KMS-11 (cell line): ENCODE data around the gene CCT7.

ENCODE experiments used
- H2AFZ ChIP-seq: fragments of 200-600 bp; sonication (generic); 2 replicates; pipeline ENCODE4 v1.6.1; 2016; ENCODE audit warnings: antibody characterized with exemption, mixed run types, low read depth
- H3K27ac ChIP-seq: fragments of 200-600 bp; sonication (generic); 2 replicates; pipeline ENCODE4 v1.6.1; 2016; ENCODE audit warnings: mild to moderate bottlenecking, mixed run types
- H3K27me3 ChIP-seq: fragments of 200-600 bp; sonication (generic); 2 replicates; pipeline ENCODE4 v1.6.1; 2017; ENCODE audit warnings: mild to moderate bottlenecking, low read depth, mixed run types, moderate library complexity; ENCODE audit not compliant: insufficient read depth
- H3K36me3 ChIP-seq: fragments of 200-600 bp; sonication (generic); 2 replicates; pipeline ENCODE4 v1.6.1; 2017; ENCODE audit warnings: mild to moderate bottlenecking, mixed run types; ENCODE audit not compliant: insufficient read depth
- H3K4me1 ChIP-seq: fragments of 200-600 bp; sonication (generic); 2 replicates; pipeline ENCODE4 v1.6.1; 2016; ENCODE audit warnings: mild to moderate bottlenecking, low read depth, mixed run types; ENCODE audit not compliant: poor library complexity, severe bottlenecking
- H3K4me2 ChIP-seq: fragments of 200-600 bp; sonication (generic); 2 replicates; pipeline ENCODE4 v1.7.0; 2016; ENCODE audit warnings: mild to moderate bottlenecking, mixed run types
- H3K4me3 ChIP-seq: fragments of 200-600 bp; sonication (generic); IDR thresholded peaks from 2 replicates; pipeline ENCODE4 v1.6.1; 2017; ENCODE audit warnings: low read depth, low read length, mixed read lengths; ENCODE audit not compliant: insufficient read depth
- H3K79me2 ChIP-seq: fragments of 200-600 bp; sonication (generic); 2 replicates; pipeline ENCODE4 v1.6.1; 2016; ENCODE audit warnings: low read depth, mixed run types; ENCODE audit not compliant: insufficient read depth
- H3K9ac ChIP-seq: fragments of 200-600 bp; sonication (generic); 2 replicates; pipeline ENCODE4 v1.6.1; 2016; ENCODE audit warnings: mild to moderate bottlenecking, mixed run types
- H4K20me1 ChIP-seq: fragments of 200-600 bp; sonication (generic); 2 replicates; pipeline ENCODE4 v1.6.1; 2016; ENCODE audit warnings: mild to moderate bottlenecking, mixed run types; ENCODE audit not compliant: insufficient read depth
- TF ChIP-seq, protein P1 (sequence below): fragments of 200-600 bp; sonication (generic); conservative IDR thresholded peaks from 2 replicates; pipeline ENCODE4 v1.6.1; 2017; ENCODE audit warnings: low read depth, mild to moderate bottlenecking, antibody characterized with exemption, low read length, moderate library complexity, mixed read lengths

CCT7 gene

DNA sequence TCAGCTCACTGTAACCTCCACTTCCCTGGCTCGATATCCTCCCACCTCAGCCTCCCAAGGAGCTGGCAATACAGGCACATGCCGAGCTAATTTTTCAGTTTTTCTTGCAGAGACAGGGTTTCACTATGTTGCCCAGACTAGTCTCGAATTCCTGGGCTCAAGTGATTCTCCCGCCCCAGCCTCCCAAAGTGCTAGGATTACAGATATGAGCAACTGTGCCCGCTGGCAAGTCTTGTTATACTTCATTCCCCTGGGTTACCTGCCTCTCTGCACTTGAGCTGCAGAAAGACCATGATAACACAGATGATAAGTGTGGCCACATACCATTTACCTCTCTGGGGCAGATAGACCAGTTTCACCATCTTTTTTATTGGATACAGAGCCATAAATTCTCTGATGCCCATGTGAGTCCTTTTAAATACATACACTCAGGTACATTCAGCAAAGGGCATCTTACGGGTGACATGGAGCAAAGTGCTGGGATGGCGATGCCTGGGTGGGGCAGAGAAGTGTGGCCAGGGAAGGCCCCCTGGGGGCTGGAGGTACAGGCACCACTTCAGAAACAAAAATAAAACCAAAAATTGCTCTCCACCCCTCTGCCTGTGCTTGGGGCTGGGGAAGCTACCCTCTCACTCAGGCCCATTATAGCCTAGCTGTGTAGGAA, 20.4 kb downstream of the CCT7 start:
- TF ChIP-seq, protein P1, sequence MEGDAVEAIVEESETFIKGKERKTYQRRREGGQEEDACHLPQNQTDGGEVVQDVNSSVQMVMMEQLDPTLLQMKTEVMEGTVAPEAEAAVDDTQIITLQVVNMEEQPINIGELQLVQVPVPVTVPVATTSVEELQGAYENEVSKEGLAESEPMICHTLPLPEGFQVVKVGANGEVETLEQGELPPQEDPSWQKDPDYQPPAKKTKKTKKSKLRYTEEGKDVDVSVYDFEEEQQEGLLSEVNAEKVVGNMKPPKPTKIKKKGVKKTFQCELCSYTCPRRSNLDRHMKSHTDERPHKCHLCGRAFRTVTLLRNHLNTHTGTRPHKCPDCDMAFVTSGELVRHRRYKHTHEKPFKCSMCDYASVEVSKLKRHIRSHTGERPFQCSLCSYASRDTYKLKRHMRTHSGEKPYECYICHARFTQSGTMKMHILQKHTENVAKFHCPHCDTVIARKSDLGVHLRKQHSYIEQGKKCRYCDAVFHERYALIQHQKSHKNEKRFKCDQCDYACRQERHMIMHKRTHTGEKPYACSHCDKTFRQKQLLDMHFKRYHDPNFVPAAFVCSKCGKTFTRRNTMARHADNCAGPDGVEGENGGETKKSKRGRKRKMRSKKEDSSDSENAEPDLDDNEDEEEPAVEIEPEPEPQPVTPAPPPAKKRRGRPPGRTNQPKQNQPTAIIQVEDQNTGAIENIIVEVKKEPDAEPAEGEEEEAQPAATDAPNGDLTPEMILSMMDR = no peak
- H3K36me3 ChIP-seq = peaks cover 20% of the 10 kb centered on the region; the same call in 1 of the 2 replicates

DNA sequence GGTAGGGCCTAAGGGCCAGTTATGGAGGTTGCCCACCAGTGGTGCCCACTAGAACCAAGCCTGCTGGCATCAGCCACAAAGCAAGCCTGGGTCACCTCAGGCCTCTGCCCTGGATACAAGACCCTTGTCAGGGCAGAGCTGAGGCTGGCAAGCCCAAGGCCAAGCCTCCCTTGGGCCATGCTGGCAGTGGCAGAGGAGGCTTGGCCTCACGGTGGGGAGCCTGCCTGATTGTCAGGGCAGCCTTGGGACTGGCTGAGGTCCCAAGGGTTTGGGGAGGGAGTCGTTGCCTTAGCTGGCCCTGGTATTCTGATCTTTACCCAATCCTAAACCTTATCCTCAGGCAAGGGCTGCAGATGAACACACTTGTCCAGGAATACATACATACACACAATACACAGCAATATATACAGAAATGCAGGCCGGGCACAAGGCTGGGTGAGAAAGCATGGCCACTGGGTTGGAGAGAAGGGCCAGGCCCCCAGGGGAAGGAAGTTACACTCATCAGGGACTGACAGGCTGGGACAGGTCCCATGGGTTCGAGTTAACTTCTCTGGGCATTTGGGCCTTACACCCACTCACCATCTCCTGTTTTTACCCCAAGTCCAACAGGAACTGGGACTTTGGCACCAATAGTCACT, 21.0 kb downstream of the CCT7 start:
- Histone ChIP-seq H3K4me1 (no peaks in the 10 kb centered on the region), H3K27me3 (no peaks in the 10 kb centered on the region), H2AFZ (no peak overlapping the region), H4K20me1 (no peaks in the 10 kb centered on the region), H3K4me3 (no peak overlapping the region), H3K27ac (no peak overlapping the region), H3K9ac (no peak overlapping the region), H3K4me2 (no peak overlapping the region), H3K36me3 (peaks cover 16% of the 10 kb centered on the region; the same call in 1 of the 2 replicates), H3K79me2 (no peaks in the 10 kb centered on the region)
- TF ChIP-seq, protein P1 = no peak

More for the DNA sequence above, 20.4 kb downstream of the CCT7 start:
- H4K20me1 ChIP-seq = no peaks in the 10 kb centered on the region
- H3K27me3 ChIP-seq = no peaks in the 10 kb centered on the region
- no peaks in the 10 kb centered on the region for H3K79me2 ChIP-seq
- H3K4me1 ChIP-seq = no peaks in the 10 kb centered on the region
- no peak overlapping the region for H3K4me3 ChIP-seq
- no peak overlapping the region for H3K4me2 ChIP-seq
- no peak overlapping the region for H2AFZ ChIP-seq
- H3K9ac ChIP-seq = no peak overlapping the region
- H3K27ac ChIP-seq = no peak overlapping the region; the same call in 1 of the 2 replicates

DNA sequence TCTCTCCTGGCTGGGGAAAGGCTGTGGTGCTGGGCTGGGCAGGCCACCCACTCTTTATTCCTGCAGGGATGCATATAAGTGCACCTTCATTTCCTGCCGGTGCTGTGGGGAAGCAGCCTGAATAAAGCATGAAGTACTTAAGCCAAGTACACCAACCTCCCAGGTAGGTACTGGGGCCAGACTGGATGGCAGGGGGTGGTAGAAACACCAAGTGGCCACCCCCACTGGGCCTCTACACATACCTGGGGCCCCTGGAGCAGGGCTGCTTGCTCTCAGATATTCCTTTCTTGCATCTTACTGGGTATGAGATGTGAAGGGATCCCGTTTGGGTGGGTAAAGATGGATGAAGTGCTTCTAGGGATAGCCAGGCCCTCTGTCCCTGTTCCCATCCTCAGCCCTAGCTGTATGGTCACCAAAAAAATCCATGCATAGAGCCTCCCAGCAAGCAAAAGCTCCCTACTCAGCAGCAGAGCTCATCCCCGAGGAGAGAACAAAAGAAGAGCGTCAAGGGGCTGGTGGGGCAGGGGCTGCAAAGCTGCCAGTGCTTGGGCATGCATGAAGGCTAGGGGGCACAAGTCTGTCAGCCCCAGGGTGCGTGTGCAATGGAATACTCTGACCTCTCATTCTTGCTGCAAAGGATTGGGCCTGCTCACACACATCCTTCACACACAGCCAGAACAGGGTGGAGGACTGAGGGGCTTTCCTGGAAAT, 22.0 kb downstream of the CCT7 start:
- Histone ChIP-seq H3K27me3 (no peaks in the 10 kb centered on the region), H3K27ac (no peak overlapping the region), H3K9ac (no peak overlapping the region), H3K36me3 (peaks cover 11% of the 10 kb centered on the region; the same call in 1 of the 2 replicates), H3K4me3 (no peak overlapping the region), H3K4me1 (no peaks in the 10 kb centered on the region), H3K4me2 (no peak overlapping the region), H2AFZ (no peak overlapping the region), H3K79me2 (no peaks in the 10 kb centered on the region), H4K20me1 (no peaks in the 10 kb centered on the region)
- TF ChIP-seq, protein P1 = no peak

GRCh38 chr2:73256618-73256922, 22.5 kb downstream of the CCT7 start:
- Histone ChIP-seq H3K4me3 (no peak overlapping the region), H3K4me1 (no peaks in the 10 kb centered on the region), H3K27me3 (no peaks in the 10 kb centered on the region), H3K4me2 (no peak overlapping the region), H3K9ac (no peak overlapping the region), H4K20me1 (no peaks in the 10 kb centered on the region), H3K36me3 (peaks cover 11% of the 10 kb centered on the region; the same call in 1 of the 2 replicates), H2AFZ (no peak overlapping the region), H3K79me2 (no peaks in the 10 kb centered on the region), H3K27ac (no peak overlapping the region)
- TF ChIP-seq, protein P1 = no peak
